H1 (cell line): ENCODE measurements around the gene MATN1. TPM values are rescaled to one million over a fixed set of nuclear protein-coding genes. Genes with fewer than 3 reads are reported as not detected.

Experiments
- ASH2L ChIP-seq: fragments of 200-600, 300-600 bp; sonication (generic); IDR thresholded peaks from one replicate; pipeline ENCODE4 v1.7.1; 2017; ENCODE audit warnings: low read length
- CHD2 ChIP-seq: IDR thresholded peaks from 2 replicates; pipeline ENCODE4 v1.6.1; 2012; ENCODE audit warnings: low read length, improper control_type of control experiment
- JUN ChIP-seq: IDR thresholded peaks from 2 replicates; pipeline ENCODE4 v1.6.1; 2011; ENCODE audit warnings: low read depth, mild to moderate bottlenecking, improper control_type of control experiment, low read length
- KDM1A ChIP-seq: fragments of 200-600, 300-600 bp; sonication (generic); IDR thresholded peaks from 2 replicates; pipeline ENCODE4 v1.7.1; 2016; ENCODE audit warnings: mild to moderate bottlenecking, low read length, borderline replicate concordance
- RAD21 ChIP-seq, 2 experiments: IDR thresholded peaks in 1 of 2; conservative IDR thresholded peaks in 1 of 2; 2 replicates each; pipeline ENCODE4 v1.6.1; 2011; ENCODE audit warnings: low read depth in 2 of 2, low read length in 2 of 2, improper control_type of control experiment in 1 of 2, inconsistent platforms in 1 of 2, mild to moderate bottlenecking in 1 of 2, moderate library complexity in 1 of 2
- SAP30 ChIP-seq: fragments of 300-600 bp; sonication (generic); IDR thresholded peaks from 2 replicates; pipeline ENCODE4 v1.7.1; 2012; ENCODE audit warnings: low read length, moderate library complexity, mild to moderate bottlenecking, inconsistent platforms; ENCODE audit not compliant: insufficient read depth, insufficient replicate concordance
- SP1 ChIP-seq: IDR thresholded peaks from 2 replicates; pipeline ENCODE4 v1.6.1; 2011; ENCODE audit warnings: low read depth, low read length
- TEAD4 ChIP-seq: IDR thresholded peaks from 2 replicates; pipeline ENCODE4 v1.6.1; 2012; ENCODE audit warnings: low read depth, low read length, inconsistent platforms, mixed read lengths
- YY1 ChIP-seq: IDR thresholded peaks from 2 replicates; pipeline ENCODE4 v1.6.1; 2011; ENCODE audit warnings: low read depth, mild to moderate bottlenecking, low read length
- polyA plus RNA-seq, 7 experiments: library from polyadenylated mRNA; depleted of rRNA in 3 of 7; stranded (reverse) in 5 of 7; unstranded in 2 of 7; fragments of >200 nt in 5 of 7; fragments of 200-250 nt in 2 of 7; gene quantifications; 1 replicate in 5 of 7; 2 replicates in 1 of 7; 4 replicates in 1 of 7; pipeline versions ENCODE4 v1.2.1 to v1.2.3, GENCODE V29; 2011 to 2013; ENCODE audit warnings: missing spikeins in 2 of 7, mixed read lengths in 2 of 7
- total RNA-seq: library from RNA; stranded (reverse); fragmentation: NEBNext Ultra II Directional; extraction: Animal tissue kit (Norgen Biotek cat#: 25700); gene quantifications from 2 replicates; pipeline ENCODE4 v1.2.1, GENCODE V29; 2021
- TF ChIP-seq, protein P1 (sequence below): fragments of 300-600 bp; sonication (generic); IDR thresholded peaks from 2 replicates; pipeline ENCODE4 v1.7.1; 2012; ENCODE audit warnings: low read length, moderate library complexity, mild to moderate bottlenecking, inconsistent platforms; ENCODE audit not compliant: insufficient replicate concordance

Gene MATN1
- total and polyA plus RNA-seq, 2 of the 8 experiments (the other 6 are each of a cell fraction or from before 2014, with no cell fraction given) = 0.12 to 0.28 TPM

DNA sequence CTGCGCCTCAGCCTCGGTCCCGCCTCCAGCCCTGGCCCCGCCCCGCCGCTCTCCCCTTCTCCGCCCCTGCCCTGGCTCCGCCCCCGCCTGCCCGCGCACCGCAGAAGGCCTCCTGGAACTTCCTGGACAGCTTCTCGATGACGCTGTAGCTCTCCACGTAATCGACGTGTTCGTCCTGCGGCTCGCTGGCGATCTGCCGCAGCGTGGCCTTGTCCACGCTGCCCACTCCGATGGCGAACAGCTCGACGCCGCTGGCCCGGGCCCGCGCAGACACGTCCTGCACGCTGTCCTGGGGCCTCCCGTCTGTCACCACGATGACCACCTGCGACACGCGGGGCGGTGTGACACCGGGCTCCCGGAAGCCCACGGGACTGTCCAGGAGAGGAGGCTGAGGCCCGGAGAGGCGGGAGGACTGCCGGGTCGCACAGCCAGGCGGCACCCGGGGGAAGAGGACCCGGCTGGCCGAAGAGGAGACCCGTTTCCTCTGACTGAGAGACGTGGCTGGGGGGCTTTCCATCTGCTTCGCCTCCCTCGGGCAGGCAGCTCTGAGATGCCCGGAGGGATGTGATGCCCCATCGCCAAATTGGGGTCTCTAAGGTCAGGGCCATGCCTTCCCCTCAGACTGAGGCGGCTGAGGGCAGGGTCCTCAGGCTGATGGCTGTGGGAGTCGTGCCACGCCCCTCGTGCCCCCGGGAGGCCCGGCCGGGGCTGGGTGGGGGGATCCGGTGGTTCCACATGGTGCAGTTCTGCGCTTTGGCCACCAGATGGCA, 4.6 kb downstream of the MATN1 start (continued):
- TF ChIP-seq, protein P1, sequence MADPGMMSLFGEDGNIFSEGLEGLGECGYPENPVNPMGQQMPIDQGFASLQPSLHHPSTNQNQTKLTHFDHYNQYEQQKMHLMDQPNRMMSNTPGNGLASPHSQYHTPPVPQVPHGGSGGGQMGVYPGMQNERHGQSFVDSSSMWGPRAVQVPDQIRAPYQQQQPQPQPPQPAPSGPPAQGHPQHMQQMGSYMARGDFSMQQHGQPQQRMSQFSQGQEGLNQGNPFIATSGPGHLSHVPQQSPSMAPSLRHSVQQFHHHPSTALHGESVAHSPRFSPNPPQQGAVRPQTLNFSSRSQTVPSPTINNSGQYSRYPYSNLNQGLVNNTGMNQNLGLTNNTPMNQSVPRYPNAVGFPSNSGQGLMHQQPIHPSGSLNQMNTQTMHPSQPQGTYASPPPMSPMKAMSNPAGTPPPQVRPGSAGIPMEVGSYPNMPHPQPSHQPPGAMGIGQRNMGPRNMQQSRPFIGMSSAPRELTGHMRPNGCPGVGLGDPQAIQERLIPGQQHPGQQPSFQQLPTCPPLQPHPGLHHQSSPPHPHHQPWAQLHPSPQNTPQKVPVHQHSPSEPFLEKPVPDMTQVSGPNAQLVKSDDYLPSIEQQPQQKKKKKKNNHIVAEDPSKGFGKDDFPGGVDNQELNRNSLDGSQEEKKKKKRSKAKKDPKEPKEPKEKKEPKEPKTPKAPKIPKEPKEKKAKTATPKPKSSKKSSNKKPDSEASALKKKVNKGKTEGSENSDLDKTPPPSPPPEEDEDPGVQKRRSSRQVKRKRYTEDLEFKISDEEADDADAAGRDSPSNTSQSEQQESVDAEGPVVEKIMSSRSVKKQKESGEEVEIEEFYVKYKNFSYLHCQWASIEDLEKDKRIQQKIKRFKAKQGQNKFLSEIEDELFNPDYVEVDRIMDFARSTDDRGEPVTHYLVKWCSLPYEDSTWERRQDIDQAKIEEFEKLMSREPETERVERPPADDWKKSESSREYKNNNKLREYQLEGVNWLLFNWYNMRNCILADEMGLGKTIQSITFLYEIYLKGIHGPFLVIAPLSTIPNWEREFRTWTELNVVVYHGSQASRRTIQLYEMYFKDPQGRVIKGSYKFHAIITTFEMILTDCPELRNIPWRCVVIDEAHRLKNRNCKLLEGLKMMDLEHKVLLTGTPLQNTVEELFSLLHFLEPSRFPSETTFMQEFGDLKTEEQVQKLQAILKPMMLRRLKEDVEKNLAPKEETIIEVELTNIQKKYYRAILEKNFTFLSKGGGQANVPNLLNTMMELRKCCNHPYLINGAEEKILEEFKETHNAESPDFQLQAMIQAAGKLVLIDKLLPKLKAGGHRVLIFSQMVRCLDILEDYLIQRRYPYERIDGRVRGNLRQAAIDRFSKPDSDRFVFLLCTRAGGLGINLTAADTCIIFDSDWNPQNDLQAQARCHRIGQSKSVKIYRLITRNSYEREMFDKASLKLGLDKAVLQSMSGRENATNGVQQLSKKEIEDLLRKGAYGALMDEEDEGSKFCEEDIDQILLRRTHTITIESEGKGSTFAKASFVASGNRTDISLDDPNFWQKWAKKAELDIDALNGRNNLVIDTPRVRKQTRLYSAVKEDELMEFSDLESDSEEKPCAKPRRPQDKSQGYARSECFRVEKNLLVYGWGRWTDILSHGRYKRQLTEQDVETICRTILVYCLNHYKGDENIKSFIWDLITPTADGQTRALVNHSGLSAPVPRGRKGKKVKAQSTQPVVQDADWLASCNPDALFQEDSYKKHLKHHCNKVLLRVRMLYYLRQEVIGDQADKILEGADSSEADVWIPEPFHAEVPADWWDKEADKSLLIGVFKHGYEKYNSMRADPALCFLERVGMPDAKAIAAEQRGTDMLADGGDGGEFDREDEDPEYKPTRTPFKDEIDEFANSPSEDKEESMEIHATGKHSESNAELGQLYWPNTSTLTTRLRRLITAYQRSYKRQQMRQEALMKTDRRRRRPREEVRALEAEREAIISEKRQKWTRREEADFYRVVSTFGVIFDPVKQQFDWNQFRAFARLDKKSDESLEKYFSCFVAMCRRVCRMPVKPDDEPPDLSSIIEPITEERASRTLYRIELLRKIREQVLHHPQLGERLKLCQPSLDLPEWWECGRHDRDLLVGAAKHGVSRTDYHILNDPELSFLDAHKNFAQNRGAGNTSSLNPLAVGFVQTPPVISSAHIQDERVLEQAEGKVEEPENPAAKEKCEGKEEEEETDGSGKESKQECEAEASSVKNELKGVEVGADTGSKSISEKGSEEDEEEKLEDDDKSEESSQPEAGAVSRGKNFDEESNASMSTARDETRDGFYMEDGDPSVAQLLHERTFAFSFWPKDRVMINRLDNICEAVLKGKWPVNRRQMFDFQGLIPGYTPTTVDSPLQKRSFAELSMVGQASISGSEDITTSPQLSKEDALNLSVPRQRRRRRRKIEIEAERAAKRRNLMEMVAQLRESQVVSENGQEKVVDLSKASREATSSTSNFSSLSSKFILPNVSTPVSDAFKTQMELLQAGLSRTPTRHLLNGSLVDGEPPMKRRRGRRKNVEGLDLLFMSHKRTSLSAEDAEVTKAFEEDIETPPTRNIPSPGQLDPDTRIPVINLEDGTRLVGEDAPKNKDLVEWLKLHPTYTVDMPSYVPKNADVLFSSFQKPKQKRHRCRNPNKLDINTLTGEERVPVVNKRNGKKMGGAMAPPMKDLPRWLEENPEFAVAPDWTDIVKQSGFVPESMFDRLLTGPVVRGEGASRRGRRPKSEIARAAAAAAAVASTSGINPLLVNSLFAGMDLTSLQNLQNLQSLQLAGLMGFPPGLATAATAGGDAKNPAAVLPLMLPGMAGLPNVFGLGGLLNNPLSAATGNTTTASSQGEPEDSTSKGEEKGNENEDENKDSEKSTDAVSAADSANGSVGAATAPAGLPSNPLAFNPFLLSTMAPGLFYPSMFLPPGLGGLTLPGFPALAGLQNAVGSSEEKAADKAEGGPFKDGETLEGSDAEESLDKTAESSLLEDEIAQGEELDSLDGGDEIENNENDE = no peak
- TF ChIP-seq SAP30 (no peak), YY1 (peak; percentile 23; the same call in 1 of the 2 replicates), JUN (no peak), KDM1A (no peak), CHD2 (no peak), RAD21 (IDR thresholded peaks at IDR 0.05 in 1 of 2, conservative IDR thresholded peaks at IDR 0.05 in 1 of 2; ENCODE audit: low read depth in 2 of 2, low read length in 2 of 2) (peak; percentile 98 to 99; a peak in 2 of 4 replicates), ASH2L (peak; percentile 56), SP1 (no peak), TEAD4 (no peak)
